Endothelial cell of umbilical vein (primary cell): ENCODE data around the gene PLXNA4. TPM values are rescaled to one million over a fixed set of nuclear protein-coding genes. Genes with fewer than 3 reads are reported as not detected.

Experiments
- BruUV-seq: library from RNA; stranded (reverse); fragments of 400-500 nt; replicated peaks from 2 replicates; lab custom pipeline; 2021; lab: Mats Ljungman, UMichigan
- CTCF ChIA-PET: fragments of 300-600, 350-600 bp; sonication (Branson Sonifier 250); formaldehyde crosslinking; loops from one replicate; lab custom pipeline; 2021; ENCODE audit warnings: antibody characterized with exemption, inconsistent platforms; lab: Charles Lee
- POLR2A ChIA-PET: fragments of 300-600, 350-600 bp; sonication (Branson Sonifier 250); formaldehyde crosslinking; loops from one replicate; lab custom pipeline; 2021; ENCODE audit warnings: antibody characterized with exemption, inconsistent platforms; lab: Charles Lee
- DNase-seq: peaks from one replicate; pipeline ENCODE4 v3.0.0-alpha.2; 2011; ENCODE audit warnings: low read depth, low spot score
- FAIRE-seq: peaks from 2 replicates; lab custom pipeline; 2011; peaks lifted over from hg19 to GRCh38; lab: Jason Lieb, UNC
- H2AFZ ChIP-seq: 2 replicates; pipeline ENCODE4 v1.6.0; 2012; ENCODE audit warnings: low read depth, low read length, control low read depth, inconsistent platforms
- H3K27ac ChIP-seq: 2 replicates; pipeline ENCODE4 v1.5.1; 2011; ENCODE audit warnings: low read depth, mild to moderate bottlenecking, control low read depth, low read length, moderate library complexity; ENCODE audit not compliant: insufficient read depth
- H3K27me3 ChIP-seq, 2 experiments: 2 replicates each; pipeline versions ENCODE4 v1.6.0 to v1.6.1; 2011; ENCODE audit warnings: low read length in 2 of 2, mixed read lengths in 1 of 2; ENCODE audit not compliant: control insufficient read depth in 2 of 2, insufficient read depth in 2 of 2
- H3K36me3 ChIP-seq, 2 experiments: 2 replicates in 1 of 2; 3 replicates in 1 of 2; pipeline ENCODE4 v1.5.1; 2011; ENCODE audit warnings: low read length in 2 of 2, mild to moderate bottlenecking in 1 of 2, moderate library complexity in 1 of 2; ENCODE audit not compliant: control insufficient read depth in 2 of 2, insufficient read depth in 2 of 2; ENCODE audit errors: extremely low read depth in 1 of 2
- H3K4me1 ChIP-seq: 3 replicates; pipeline ENCODE4 v1.5.1; 2011; ENCODE audit warnings: mild to moderate bottlenecking, low read length; ENCODE audit not compliant: control insufficient read depth, insufficient read depth; ENCODE audit errors: extremely low read depth
- H3K4me2 ChIP-seq: 2 replicates; pipeline ENCODE4 v1.6.1; 2011; ENCODE audit warnings: low read length, control low read depth, mixed read lengths; ENCODE audit not compliant: insufficient read depth
- H3K4me3 ChIP-seq, 3 experiments: fragments of 200-600 bp in 1 of 3; sonication (generic), shearing (Covaris generic) in 1 of 3; replicated peaks in 1 of 3; 2 replicates each; pipeline ENCODE4 v1.5.1; 2011 to 2016; ENCODE audit warnings: control low read depth in 3 of 3, low read length in 3 of 3, mild to moderate bottlenecking in 2 of 3, inconsistent platforms in 1 of 3, low read depth in 1 of 3, moderate library complexity in 1 of 3; ENCODE audit not compliant: insufficient read depth in 1 of 3
- H3K79me2 ChIP-seq: 2 replicates; pipeline ENCODE4 v1.6.0; 2012; ENCODE audit warnings: low read length, inconsistent platforms; ENCODE audit not compliant: control insufficient read depth, insufficient read depth
- H3K9ac ChIP-seq: replicated peaks from 2 replicates; pipeline ENCODE3; 2011; ENCODE audit warnings: low read length, control low read depth; ENCODE audit not compliant: insufficient read depth; ENCODE audit errors: extremely low read depth
- H3K9me1 ChIP-seq: replicated peaks from 3 replicates; pipeline ENCODE4 v1.6.0; 2011; ENCODE audit warnings: mild to moderate bottlenecking, low read length; ENCODE audit not compliant: control insufficient read depth, insufficient read depth; ENCODE audit errors: extremely low read depth
- H3K9me3 ChIP-seq: replicated peaks from 2 replicates; pipeline ENCODE4 v1.5.1; 2012; ENCODE audit warnings: low read length, inconsistent platforms; ENCODE audit not compliant: control insufficient read depth, insufficient read depth
- H4K20me1 ChIP-seq: replicated peaks from 2 replicates; pipeline ENCODE3; 2011; ENCODE audit warnings: mild to moderate bottlenecking, low read length; ENCODE audit not compliant: control insufficient read depth, insufficient read depth; ENCODE audit errors: extremely low read depth
- CTCF ChIP-seq, 2 donors: IDR thresholded peaks; 1 replicate in 1 of 2; 2 replicates in 1 of 2; pipeline ENCODE4 v1.5.1; 2011; ENCODE audit warnings: low read length in 2 of 2, mild to moderate bottlenecking in 2 of 2, moderate library complexity in 2 of 2, control low read depth in 1 of 2, inconsistent platforms in 1 of 2, low read depth in 1 of 2; ENCODE audit not compliant: insufficient read depth in 1 of 2; ENCODE audit errors: extremely low read depth in 1 of 2
- EZH2 ChIP-seq: IDR thresholded peaks from 2 replicates; pipeline ENCODE4 v1.6.1; 2012; ENCODE audit warnings: borderline replicate concordance, low read depth, mild to moderate bottlenecking, moderate library complexity, low read length, inconsistent platforms; ENCODE audit not compliant: severe bottlenecking
- FOS ChIP-seq: IDR thresholded peaks from 2 replicates; pipeline ENCODE4 v1.6.1; 2011; ENCODE audit warnings: mild to moderate bottlenecking, low read length, moderate library complexity, borderline replicate concordance; ENCODE audit not compliant: insufficient read depth
- GATA2 ChIP-seq: IDR thresholded peaks from 2 replicates; pipeline ENCODE4 v1.7.0; 2011; ENCODE audit warnings: low read depth, mild to moderate bottlenecking, moderate library complexity, mixed read lengths, low read length; ENCODE audit not compliant: insufficient read length, insufficient read depth
- JUN ChIP-seq: IDR thresholded peaks from 2 replicates; pipeline ENCODE4 v1.6.1; 2011; ENCODE audit warnings: borderline replicate concordance, low read depth; ENCODE audit not compliant: insufficient read length, insufficient read depth
- MYC ChIP-seq: IDR thresholded peaks from one replicate; pipeline ENCODE4 v1.6.1; 2011; ENCODE audit warnings: mild to moderate bottlenecking, low read depth, low read length
- POLR2AphosphoS5 ChIP-seq: IDR thresholded peaks from 2 replicates; pipeline ENCODE4 v1.6.1; 2012; ENCODE audit warnings: low read depth, mild to moderate bottlenecking, control low read depth, low read length, moderate library complexity; ENCODE audit not compliant: insufficient read depth
- dilution Hi-C: fragments of 300-500 bp; cut with MboI; formaldehyde crosslinking; loops from one replicate; pipeline ENCODE4 v1.15.0; 2019; ENCODE audit warnings: low sequenced_read_pairs; ENCODE audit not compliant: extremely low pct_ligation_motif_present
- intact Hi-C: fragments of 100-400 bp; cut with micrococcal nuclease; formaldehyde crosslinking; loops from one replicate; pipeline ENCODE4 v1.10.0; 2022
- polyA plus RNA-seq, 4 experiments: library from polyadenylated mRNA; depleted of rRNA in 3 of 4; stranded (reverse) in 3 of 4; unstranded in 1 of 4; fragments of >200 nt; gene quantifications; 2 replicates each; pipeline versions ENCODE4 v1.2.1 to v1.2.3, GENCODE V29; 2011 to 2012; ENCODE audit warnings: missing spikeins in 1 of 4
- total RNA-seq: library from RNA; stranded (reverse); gene quantifications from 2 replicates; pipeline ENCODE4 v1.2.3, GENCODE V29; 2021

Gene PLXNA4
- total and polyA plus RNA-seq, 2 donors (not counting 3 experiments of a cell fraction or from before 2014, with no cell fraction given), result 12.1 to 20.4 TPM

- Histone ChIP-seq H3K9me1 (no peaks in the 10 kb centered on the region), H3K4me3 (no peak overlapping the region), H3K79me2 (no peaks in the 10 kb centered on the region), H3K4me2 (no peak overlapping the region), H2AFZ (no peak overlapping the region), H3K27ac (no peak overlapping the region), H3K9ac (no peak overlapping the region), H3K27me3 (no peaks in the 10 kb centered on the region), H3K36me3 (no peaks in the 10 kb centered on the region), H3K9me3 (no peaks in the 10 kb centered on the region), H3K4me1 (no peaks in the 10 kb centered on the region), H4K20me1 (no peaks in the 10 kb centered on the region)
- FAIRE-seq (no peak), DNase-seq (no peak)
- ChIA-PET POLR2A (no interaction called here), CTCF (interaction anchor here (1.5 kb wide), 1 partner anchor 46 kb away, joined by 4 read pairs; no protein-coding TSS in a partner anchor)
- intact Hi-C loops (no loop called here), dilution Hi-C loops (no loop called here)
- no TSS peak for BruUV-seq
- no peak for TF ChIP-seq CTCF (IDR thresholded peaks at IDR 0.05; ENCODE audit: extremely low read depth in 1 of 2, insufficient read depth in 1 of 2, low read depth in 1 of 2, low read length in 2 of 2)
- no peak for TF ChIP-seq POLR2AphosphoS5
- no peak for TF ChIP-seq JUN
- TF ChIP-seq MYC, result no peak
- TF ChIP-seq EZH2, result no peak
- TF ChIP-seq FOS, result no peak
- no peak for TF ChIP-seq GATA2
These were observed 122.4 kb downstream of the PLXNA4 start for GRCh38 chr7:132453826-132454225.
